Panc1 (cell line): ENCODE measurements around the gene MACROH2A1. TPM values are rescaled to one million over a fixed set of nuclear protein-coding genes. Genes with fewer than 3 reads are reported as not detected.

Experiments
- ATAC-seq: fragments of 200-7000 bp; cut with Tn5 transposase; 2 replicates; pipeline ENCODE4 v1.9.1; 2020; ENCODE audit warnings: mild to moderate bottlenecking, moderate library complexity
- BruUV-seq: library from RNA; stranded (reverse); fragments of 400-500 nt; replicated peaks from 2 replicates; lab custom pipeline; 2021; lab: Mats Ljungman, UMichigan
- CTCF ChIA-PET: fragments of 300-600 bp; sonication (Branson Sonifier 250); formaldehyde crosslinking; loops from one replicate; lab custom pipeline; 2022; ENCODE audit warnings: antibody characterized with exemption; lab: Charles Lee
- POLR2A ChIA-PET: fragments of 300-600 bp; sonication (Branson Sonifier 250); formaldehyde crosslinking; loops from one replicate; lab custom pipeline; 2022; ENCODE audit warnings: antibody characterized with exemption; lab: Charles Lee
- DNase-seq: peaks from one replicate; pipeline ENCODE4 v3.0.0-alpha.2; 2010; ENCODE audit warnings: low read depth, low spot score
- H3K27ac ChIP-seq: 2 replicates; pipeline ENCODE4 v1.5.1; 2011; ENCODE audit warnings: mild to moderate bottlenecking, low read length, inconsistent platforms
- H3K27me3 ChIP-seq: fragments of 200-500 bp; sonication (Bioruptor generic); 2 replicates; pipeline ENCODE4 v1.6.0; 2014; ENCODE audit warnings: low read length, inconsistent platforms; ENCODE audit not compliant: control insufficient read depth, insufficient read depth
- H3K36me3 ChIP-seq: fragments of 200-500 bp; sonication (Bioruptor generic); 2 replicates; pipeline ENCODE4 v1.5.1; 2014; ENCODE audit warnings: inconsistent platforms, mild to moderate bottlenecking, low read length, moderate library complexity; ENCODE audit not compliant: control insufficient read depth, insufficient read depth
- H3K4me1 ChIP-seq: 2 replicates; pipeline ENCODE4 v1.5.1; 2011; ENCODE audit warnings: inconsistent platforms, mild to moderate bottlenecking, low read length, moderate library complexity; ENCODE audit not compliant: control insufficient read depth, insufficient read depth
- H3K4me3 ChIP-seq, 2 experiments: 2 replicates each; pipeline ENCODE4 v1.5.1; 2011 to 2012; ENCODE audit warnings: low read depth in 2 of 2, low read length in 2 of 2, mild to moderate bottlenecking in 2 of 2, inconsistent platforms in 1 of 2, moderate library complexity in 1 of 2
- H3K9me3 ChIP-seq: fragments of 200-500 bp; sonication (Bioruptor generic); 2 replicates; pipeline ENCODE4 v1.5.1; 2014; ENCODE audit warnings: low read depth, mild to moderate bottlenecking, inconsistent platforms, low read length, moderate library complexity; ENCODE audit not compliant: control insufficient read depth, insufficient read depth
- POLR2AphosphoS5 ChIP-seq: IDR thresholded peaks from 2 replicates; pipeline ENCODE4 v1.6.1; 2012; ENCODE audit warnings: mild to moderate bottlenecking, low read depth, low read length, moderate library complexity
- REST ChIP-seq, 2 experiments: IDR thresholded peaks; 2 replicates each; pipeline ENCODE4 v1.6.1; 2011 to 2012; ENCODE audit warnings: low read depth in 2 of 2, control low read depth in 1 of 2, low read length in 1 of 2, mild to moderate bottlenecking in 1 of 2, moderate library complexity in 1 of 2; ENCODE audit not compliant: insufficient read depth in 1 of 2
- SIN3A ChIP-seq: IDR thresholded peaks from 2 replicates; pipeline ENCODE4 v1.6.1; 2012; ENCODE audit warnings: low read depth, mild to moderate bottlenecking, low read length, moderate library complexity, borderline replicate concordance; ENCODE audit not compliant: insufficient read depth
- TCF7L2 ChIP-seq: IDR thresholded peaks from 2 replicates; pipeline ENCODE4 v1.6.1; 2011; ENCODE audit warnings: mild to moderate bottlenecking, low read depth, low read length, inconsistent platforms
- in situ Hi-C: cut with HindIII; loops from 2 replicates; pipeline ENCODE4 v1.10.0; 2016; ENCODE audit warnings: low sequenced_read_pairs, low pct_unique_long_range_greater_than_20kb
- intact Hi-C: fragments of 100-400 bp; cut with micrococcal nuclease; formaldehyde crosslinking; loops from one replicate; pipeline ENCODE4 v1.10.0; 2022; ENCODE audit not compliant: unreplicated experiment
- total RNA-seq: library from RNA; stranded (reverse); gene quantifications from one replicate; pipeline ENCODE4 v1.2.1, GENCODE V29; 2021; ENCODE audit not compliant: unreplicated experiment
- TF ChIP-seq, protein P1 (sequence below): fragments of 450-650 bp; IDR thresholded peaks from 2 replicates; pipeline ENCODE4 v1.5.1; 2017; ENCODE audit warnings: mild to moderate bottlenecking

The MACROH2A1 gene
- total RNA-seq, 1 experiment from 2014 or later: 162 TPM

- peaks cover 22% of the 10 kb centered on the region for H3K4me1 ChIP-seq
- in situ Hi-C loops: no loop called here
- ChIA-PET POLR2A (interaction anchor here (0.6 kb wide), 1 partner anchor 289 kb away, joined by 6 read pairs; no protein-coding TSS in a partner anchor), CTCF (no interaction called here)
- DNase-seq (no peak), ATAC-seq (no peak)
- H3K4me3 ChIP-seq: no peak overlapping the region
- no peaks in the 10 kb centered on the region for H3K27me3 ChIP-seq
- H3K36me3 ChIP-seq: peaks cover 5% of the 10 kb centered on the region; the same call in 1 of the 2 replicates
- H3K27ac ChIP-seq: no peak overlapping the region
- no peaks in the 10 kb centered on the region for H3K9me3 ChIP-seq
- intact Hi-C loops: no loop called here
- TF ChIP-seq SIN3A (no peak), POLR2AphosphoS5 (no peak), TCF7L2 (no peak), REST (IDR thresholded peaks at IDR 0.05; ENCODE audit: insufficient read depth in 1 of 2, low read depth in 2 of 2, low read length in 1 of 2) (no peak)
- TF ChIP-seq, protein P1, sequence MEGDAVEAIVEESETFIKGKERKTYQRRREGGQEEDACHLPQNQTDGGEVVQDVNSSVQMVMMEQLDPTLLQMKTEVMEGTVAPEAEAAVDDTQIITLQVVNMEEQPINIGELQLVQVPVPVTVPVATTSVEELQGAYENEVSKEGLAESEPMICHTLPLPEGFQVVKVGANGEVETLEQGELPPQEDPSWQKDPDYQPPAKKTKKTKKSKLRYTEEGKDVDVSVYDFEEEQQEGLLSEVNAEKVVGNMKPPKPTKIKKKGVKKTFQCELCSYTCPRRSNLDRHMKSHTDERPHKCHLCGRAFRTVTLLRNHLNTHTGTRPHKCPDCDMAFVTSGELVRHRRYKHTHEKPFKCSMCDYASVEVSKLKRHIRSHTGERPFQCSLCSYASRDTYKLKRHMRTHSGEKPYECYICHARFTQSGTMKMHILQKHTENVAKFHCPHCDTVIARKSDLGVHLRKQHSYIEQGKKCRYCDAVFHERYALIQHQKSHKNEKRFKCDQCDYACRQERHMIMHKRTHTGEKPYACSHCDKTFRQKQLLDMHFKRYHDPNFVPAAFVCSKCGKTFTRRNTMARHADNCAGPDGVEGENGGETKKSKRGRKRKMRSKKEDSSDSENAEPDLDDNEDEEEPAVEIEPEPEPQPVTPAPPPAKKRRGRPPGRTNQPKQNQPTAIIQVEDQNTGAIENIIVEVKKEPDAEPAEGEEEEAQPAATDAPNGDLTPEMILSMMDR: no peak
- no TSS peak for BruUV-seq
Observed at GRCh38 chr5:135395866-135396265, 3.2 kb downstream of the MACROH2A1 start.

- Histone ChIP-seq H3K4me3 (no peak overlapping the region), H3K4me1 (peaks cover 22% of the 10 kb centered on the region), H3K9me3 (no peaks in the 10 kb centered on the region), H3K27me3 (no peaks in the 10 kb centered on the region), H3K36me3 (peaks cover 5% of the 10 kb centered on the region; the same call in 1 of the 2 replicates), H3K27ac (no peak overlapping the region)
- CTCF ChIA-PET: no interaction called here
- no peak for TF ChIP-seq POLR2AphosphoS5
- TF ChIP-seq SIN3A: no peak
- no peak for TF ChIP-seq TCF7L2
- TF ChIP-seq, protein P1: no peak
- TF ChIP-seq REST (IDR thresholded peaks at IDR 0.05; ENCODE audit: insufficient read depth in 1 of 2, low read depth in 2 of 2, low read length in 1 of 2): no peak
- DNase-seq (no peak), ATAC-seq (no peak)
- intact Hi-C loops (no loop called here), in situ Hi-C loops (no loop called here)
- POLR2A ChIA-PET: interaction anchor here (0.6 kb wide), 1 partner anchor 290 kb away, joined by 6 read pairs; no protein-coding TSS in a partner anchor
- no TSS peak for BruUV-seq
Observed at GRCh38 chr5:135395451-135395850, 3.6 kb downstream of the MACROH2A1 start.
